Ascending aorta (tissue), 2 donors: Measurements from ENCODE around the gene ABI3BP. TPM values are rescaled to one million over a fixed set of nuclear protein-coding genes. Genes with fewer than 3 reads are reported as not detected.
"Not testable (repeated sequence)": the region's sequence is repeated elsewhere in the genome, so short reads cannot be mapped to it uniquely, and the experiment has no call there.

ENCODE experiments used
- DNase-seq, 2 donors: peaks; one replicate each; pipeline ENCODE4 v3.0.0-alpha.2; 2019; ENCODE audit warnings: low spot score in 2 of 2
- H3K27ac ChIP-seq, 2 donors: fragments of 200-600 bp; sonication (generic); one replicate each; pipeline ENCODE4 v1.5.1; 2016 to 2017; ENCODE audit warnings: mild to moderate bottlenecking in 1 of 2
- H3K27me3 ChIP-seq: fragments of 200-600 bp; sonication (generic); one replicate; pipeline ENCODE4 v1.5.1; 2017
- H3K36me3 ChIP-seq, 2 donors: fragments of 200-600 bp; sonication (generic); one replicate each; pipeline ENCODE4 v1.5.1; 2016
- H3K4me1 ChIP-seq, 2 donors: fragments of 200-600 bp; sonication (generic); one replicate each; pipeline ENCODE4 v1.5.1; 2016 to 2017; ENCODE audit warnings: mild to moderate bottlenecking in 1 of 2
- H3K4me3 ChIP-seq, 2 donors: fragments of 200-600 bp; sonication (generic); one replicate each; pipeline ENCODE4 v1.5.1; 2016 to 2017; ENCODE audit warnings: mild to moderate bottlenecking in 1 of 2
- H3K9me3 ChIP-seq, 2 donors: fragments of 200-600 bp; sonication (generic); one replicate each; pipeline ENCODE4 v1.5.1; 2016
- intact Hi-C: fragments of 100-400 bp; cut with DNase I; formaldehyde crosslinking; loops from one replicate; pipeline ENCODE4 v1.15.1; 2023
- total RNA-seq: library from RNA; depleted of rRNA; stranded (reverse); fragments of >200 nt; gene quantifications from one replicate; pipeline ENCODE4 v1.1.0, GENCODE V29; 2016
- TF ChIP-seq, protein P1 (sequence below), 3 experiments: fragments of 200-600 bp in 2 of 3; fragments of 450-650 bp in 1 of 3; sonication (generic) in 2 of 3; IDR thresholded peaks; one replicate each; pipeline ENCODE4 v1.5.1; 2016 to 2019; ENCODE audit warnings: antibody characterized with exemption in 3 of 3, mild to moderate bottlenecking in 1 of 3, moderate library complexity in 1 of 3

Gene ABI3BP
- total RNA-seq, 1 donor from 2014 or later: 54.2 TPM

- DNase-seq: no peak
- no peak overlapping the region for H3K27ac ChIP-seq
- TF ChIP-seq, protein P1, sequence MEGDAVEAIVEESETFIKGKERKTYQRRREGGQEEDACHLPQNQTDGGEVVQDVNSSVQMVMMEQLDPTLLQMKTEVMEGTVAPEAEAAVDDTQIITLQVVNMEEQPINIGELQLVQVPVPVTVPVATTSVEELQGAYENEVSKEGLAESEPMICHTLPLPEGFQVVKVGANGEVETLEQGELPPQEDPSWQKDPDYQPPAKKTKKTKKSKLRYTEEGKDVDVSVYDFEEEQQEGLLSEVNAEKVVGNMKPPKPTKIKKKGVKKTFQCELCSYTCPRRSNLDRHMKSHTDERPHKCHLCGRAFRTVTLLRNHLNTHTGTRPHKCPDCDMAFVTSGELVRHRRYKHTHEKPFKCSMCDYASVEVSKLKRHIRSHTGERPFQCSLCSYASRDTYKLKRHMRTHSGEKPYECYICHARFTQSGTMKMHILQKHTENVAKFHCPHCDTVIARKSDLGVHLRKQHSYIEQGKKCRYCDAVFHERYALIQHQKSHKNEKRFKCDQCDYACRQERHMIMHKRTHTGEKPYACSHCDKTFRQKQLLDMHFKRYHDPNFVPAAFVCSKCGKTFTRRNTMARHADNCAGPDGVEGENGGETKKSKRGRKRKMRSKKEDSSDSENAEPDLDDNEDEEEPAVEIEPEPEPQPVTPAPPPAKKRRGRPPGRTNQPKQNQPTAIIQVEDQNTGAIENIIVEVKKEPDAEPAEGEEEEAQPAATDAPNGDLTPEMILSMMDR (IDR thresholded peaks at IDR 0.05): no peak
- intact Hi-C loops: no loop called here
- no peaks in the 10 kb centered on the region for H3K36me3 ChIP-seq
- H3K4me3 ChIP-seq: no peak overlapping the region
- peaks cover 0 to 8% of the 10 kb centered on the region in 2 donors for H3K4me1 ChIP-seq
- H3K27me3 ChIP-seq: no peaks in the 10 kb centered on the region
- H3K9me3 ChIP-seq: no peaks in the 10 kb centered on the region
These were observed 27.3 kb upstream of the ABI3BP start for GRCh38 chr3:101020351-101021015.

GRCh38 chr3:101017017-101017416 is 23.8 kb upstream of the ABI3BP start:
- Histone ChIP-seq H3K9me3 (no peaks in the 10 kb centered on the region), H3K36me3 (no peaks in the 10 kb centered on the region), H3K27me3 (no peaks in the 10 kb centered on the region), H3K4me1 (peaks cover 0 to 8% of the 10 kb centered on the region in 2 donors), H3K27ac (no peak overlapping the region), H3K4me3 (no peak overlapping the region)
- no peak for DNase-seq
- TF ChIP-seq, protein P1 (IDR thresholded peaks at IDR 0.05): no peak
- intact Hi-C loops: no loop called here

DNA sequence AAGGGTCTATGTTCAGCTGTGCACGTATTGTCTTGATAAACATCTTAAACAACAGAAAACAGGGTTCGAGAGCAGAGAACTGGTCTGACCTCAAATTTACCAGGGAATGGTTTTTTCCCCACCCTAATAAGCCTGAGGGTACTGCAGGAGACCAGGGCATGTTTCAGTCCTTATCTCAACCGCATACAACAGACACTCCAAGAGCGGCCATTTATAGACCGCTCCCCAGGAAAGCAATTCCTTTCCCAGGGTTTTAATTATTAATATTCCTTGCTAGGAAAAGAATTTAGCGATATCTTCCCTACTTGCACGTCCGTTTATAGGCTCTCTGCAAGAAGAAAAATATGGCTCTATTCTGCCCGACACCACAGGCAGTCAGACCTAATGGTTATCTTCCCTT is 19.1 kb upstream of the ABI3BP start:
- H3K36me3 ChIP-seq, DNase-seq, H3K9me3 ChIP-seq, H3K4me3 ChIP-seq, H3K27me3 ChIP-seq, H3K27ac ChIP-seq, intact Hi-C loops, H3K4me1 ChIP-seq: not testable (repeated sequence)

- Histone ChIP-seq H3K27ac (no peak overlapping the region), H3K4me1 (no peaks in the 10 kb centered on the region), H3K36me3 (no peaks in the 10 kb centered on the region), H3K4me3 (no peak overlapping the region), H3K27me3 (no peaks in the 10 kb centered on the region), H3K9me3 (no peaks in the 10 kb centered on the region)
- no peak for DNase-seq
- TF ChIP-seq, protein P1 (IDR thresholded peaks at IDR 0.05): no peak
- intact Hi-C loops: no loop called here
These were observed 17.9 kb upstream of the ABI3BP start for GRCh38 chr3:101011136-101011535.

DNA sequence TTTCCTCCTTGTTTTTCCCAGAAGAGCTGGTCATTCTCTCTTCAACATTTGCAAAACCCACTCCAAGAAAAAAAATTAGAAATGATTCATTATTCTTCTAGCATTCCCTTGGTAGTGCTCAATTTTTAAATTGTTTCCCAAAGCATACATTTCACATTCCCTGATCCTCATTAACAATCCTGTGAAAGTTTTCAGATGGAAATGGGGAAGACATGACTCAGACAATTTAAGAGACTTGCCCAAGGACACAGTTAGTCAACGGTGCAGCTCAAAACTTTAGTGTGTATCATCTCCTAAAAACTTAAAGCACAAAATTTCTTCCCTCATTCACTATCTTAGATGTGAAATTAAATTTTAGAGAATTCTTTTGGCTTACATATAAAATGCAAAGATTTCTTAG is 17.1 kb upstream of the ABI3BP start:
- TF ChIP-seq, protein P1 (IDR thresholded peaks at IDR 0.05): no peak
- no peaks in the 10 kb centered on the region for H3K9me3 ChIP-seq

GRCh38 chr3:101009386-101009785 is 16.2 kb upstream of the ABI3BP start:
- intact Hi-C loops: no loop called here
- TF ChIP-seq, protein P1 (IDR thresholded peaks at IDR 0.05): no peak

More for the DNA sequence above, 17.1 kb upstream of the ABI3BP start:
- Histone ChIP-seq H3K27ac (no peak overlapping the region), H3K36me3 (no peaks in the 10 kb centered on the region), H3K4me3 (no peak overlapping the region), H3K27me3 (no peaks in the 10 kb centered on the region), H3K4me1 (no peaks in the 10 kb centered on the region)
- no peak for DNase-seq
- intact Hi-C loops: no loop called here

More at GRCh38 chr3:101009386-101009785, 16.2 kb upstream of the ABI3BP start:
- Histone ChIP-seq H3K36me3 (no peaks in the 10 kb centered on the region), H3K9me3 (no peaks in the 10 kb centered on the region), H3K4me1 (no peaks in the 10 kb centered on the region), H3K27me3 (no peaks in the 10 kb centered on the region), H3K27ac (no peak overlapping the region), H3K4me3 (no peak overlapping the region)
- DNase-seq: no peak
